GM12874 (cell line): Measurements from ENCODE around the gene COL20A1.

Experiments used
- CTCF ChIP-seq: IDR thresholded peaks from 2 replicates; pipeline ENCODE4 v1.5.1; 2011; ENCODE audit warnings: low read depth, mild to moderate bottlenecking, control low read depth, low read length, moderate library complexity; ENCODE audit not compliant: insufficient read depth

The COL20A1 gene

DNA sequence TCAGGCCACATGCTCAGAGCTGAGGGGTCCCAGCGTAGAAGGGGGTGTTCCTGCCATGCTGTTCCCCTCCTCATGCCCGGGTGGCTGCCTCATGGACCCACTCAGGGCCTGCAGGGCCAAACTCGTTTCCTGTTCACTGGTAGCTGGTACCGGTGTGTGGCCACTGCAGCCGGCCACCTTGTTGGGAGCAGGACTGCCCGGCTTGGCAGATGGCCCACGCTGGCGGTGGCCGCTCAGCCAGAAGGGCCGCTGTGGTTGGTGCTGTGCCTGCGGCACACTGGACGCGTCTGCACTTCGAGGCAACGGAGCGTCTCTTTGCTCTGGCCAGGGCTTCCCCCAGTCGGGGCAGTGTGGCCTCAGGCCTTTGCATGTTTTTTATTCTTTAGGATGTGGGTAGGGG, 10.0 kb upstream of the COL20A1 start:
- TF ChIP-seq CTCF: no peak

- TF ChIP-seq CTCF: no peak
Measured at GRCh38 chr20:63283397-63284082, 9.4 kb upstream of the COL20A1 start.

DNA sequence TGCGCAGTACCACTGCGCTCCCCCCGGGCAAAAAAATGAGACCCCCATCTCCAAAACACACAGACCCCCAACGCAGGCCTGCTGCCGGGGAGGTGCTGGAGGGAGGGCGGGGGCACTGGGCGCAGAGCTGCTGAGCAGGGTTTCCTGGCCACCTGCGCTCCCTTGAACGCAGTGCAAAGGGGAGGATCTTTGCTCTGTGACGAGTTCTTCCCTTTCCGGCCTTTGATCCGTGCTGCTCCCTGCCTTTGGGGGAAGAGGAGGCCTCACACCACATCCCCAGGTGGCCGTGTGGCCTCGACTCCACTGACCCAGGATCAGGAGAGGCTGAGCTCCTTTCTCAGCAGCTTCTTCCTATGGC, 8.9 kb upstream of the COL20A1 start:
- TF ChIP-seq CTCF: no peak

- TF ChIP-seq CTCF: no peak
Measured at GRCh38 chr20:63284544-63284949, 8.4 kb upstream of the COL20A1 start.

DNA sequence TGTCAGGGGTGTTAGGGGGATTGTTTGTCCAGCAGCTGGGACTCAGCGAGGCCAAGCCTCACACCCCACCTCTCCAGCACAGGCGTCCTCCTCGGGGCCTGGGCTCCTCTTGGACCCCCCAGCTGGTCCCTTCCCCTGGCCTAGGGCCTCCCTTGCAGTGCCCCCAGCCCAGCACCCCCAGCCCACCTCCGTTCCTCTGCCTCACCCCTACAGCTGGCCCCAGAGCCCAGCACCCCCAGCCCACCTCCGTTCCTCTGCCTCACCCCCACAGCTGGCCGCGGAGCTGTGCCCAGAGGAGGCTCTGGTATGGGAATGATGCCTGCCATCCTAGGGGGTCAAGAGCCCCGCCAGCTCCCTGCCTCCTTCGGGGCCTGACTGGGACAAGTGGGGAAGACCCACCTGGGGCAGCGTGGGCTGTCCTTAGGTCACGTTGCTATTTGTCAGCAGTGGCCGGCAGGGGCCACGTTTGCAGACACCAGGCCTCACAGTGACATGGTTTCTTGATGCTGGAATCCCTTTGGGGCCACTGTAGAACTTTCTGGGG, 7.9 kb upstream of the COL20A1 start:
- TF ChIP-seq CTCF: no peak

DNA sequence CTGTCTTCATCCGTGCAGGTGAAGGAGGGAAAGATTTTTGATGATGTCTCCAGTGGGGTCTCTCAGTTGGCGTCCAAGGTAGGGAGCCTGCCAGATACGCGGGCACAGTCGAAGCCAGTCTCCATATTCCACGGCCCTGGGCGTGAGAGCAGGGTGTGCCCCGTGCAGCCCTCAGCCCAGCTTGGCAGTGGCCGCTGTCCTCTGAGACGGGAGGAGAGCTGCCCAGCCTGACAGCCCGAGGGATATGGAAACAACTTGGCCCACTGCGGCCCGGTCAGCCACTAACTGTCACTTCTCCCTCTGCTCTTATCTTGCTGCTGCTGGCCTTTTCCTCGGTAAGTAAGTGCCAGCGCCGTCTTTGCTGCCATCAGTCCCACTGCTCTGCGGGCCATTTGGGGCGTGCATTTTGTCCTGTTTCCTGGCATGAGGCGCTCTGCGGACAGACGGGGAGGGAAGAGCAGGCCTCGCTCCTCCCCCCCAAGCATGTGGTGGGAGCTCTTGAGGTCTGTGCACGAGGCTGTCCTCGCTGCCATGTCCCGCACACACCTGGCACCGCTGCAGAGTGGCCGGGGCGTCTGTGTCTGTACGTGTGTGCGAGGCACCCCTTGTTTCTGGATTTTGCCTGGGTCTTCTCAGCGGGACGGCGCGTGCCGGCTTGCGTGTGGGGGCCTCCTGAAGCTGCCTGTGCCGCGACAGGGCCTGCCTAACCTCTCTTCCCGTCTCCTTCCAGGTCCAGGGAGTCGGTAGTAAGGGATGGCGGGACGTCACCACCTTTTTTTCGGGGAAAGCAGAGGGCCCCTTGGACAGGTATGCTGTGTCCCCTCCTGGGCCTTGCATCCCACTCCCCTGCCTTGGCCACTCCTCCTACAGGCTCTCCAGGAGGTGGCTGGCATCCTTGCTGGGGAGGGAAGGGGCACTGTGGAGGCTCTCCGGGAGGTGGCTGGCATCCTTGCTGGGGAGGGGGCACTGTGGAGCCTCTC, 7.1 kb upstream of the COL20A1 start:
- TF ChIP-seq CTCF: no peak
